AG04450 (cell line): Measurements from ENCODE around the gene EFCAB6. TPM values are rescaled to one million over a fixed set of nuclear protein-coding genes. Genes with fewer than 3 reads are reported as not detected.

Experiments
- CTCF ChIA-PET: fragments of 300-600, 350-600 bp; formaldehyde crosslinking; extraction: SDS; loops from one replicate; lab custom pipeline; 2022; ENCODE audit warnings: antibody characterized with exemption, inconsistent platforms; lab: Charles Lee
- POLR2A ChIA-PET: fragments of 350-600 bp; formaldehyde crosslinking; extraction: SDS; loops from one replicate; lab custom pipeline; 2021; ENCODE audit warnings: antibody characterized with exemption, inconsistent platforms; lab: Yijun Ruan, JAX
- DNase-seq: peaks from one replicate; pipeline ENCODE4 v3.0.0-alpha.2; 2011; ENCODE audit warnings: low read depth, low spot score
- H3K27ac ChIP-seq: one replicate; pipeline ENCODE4 v1.5.1; 2012; ENCODE audit warnings: low read depth, low read length, control low read depth
- H3K27me3 ChIP-seq: one replicate; pipeline ENCODE4 v1.6.0; 2012; ENCODE audit warnings: low read length; ENCODE audit not compliant: control insufficient read depth, insufficient read depth
- H3K4me3 ChIP-seq: 2 replicates; pipeline ENCODE4 v1.5.1; 2011; ENCODE audit warnings: mild to moderate bottlenecking, low read depth, low read length, control low read depth
- H3K9me3 ChIP-seq: 2 replicates; pipeline ENCODE4 v1.5.1; 2012; ENCODE audit warnings: low read length; ENCODE audit not compliant: control insufficient read depth, insufficient read depth
- polyA plus RNA-seq: library from polyadenylated mRNA; depleted of rRNA; stranded (reverse); fragments of >200 nt; gene quantifications from 2 replicates; pipeline ENCODE4 v1.2.3, GENCODE V29; 2011
- TF ChIP-seq, protein P1 (sequence below): IDR thresholded peaks from 2 replicates; pipeline ENCODE4 v1.5.1; 2011; ENCODE audit warnings: low read depth, low read length, control low read depth, inconsistent platforms

The EFCAB6 gene
- polyA plus RNA-seq, 1 experiment = 1.4 TPM

DNA sequence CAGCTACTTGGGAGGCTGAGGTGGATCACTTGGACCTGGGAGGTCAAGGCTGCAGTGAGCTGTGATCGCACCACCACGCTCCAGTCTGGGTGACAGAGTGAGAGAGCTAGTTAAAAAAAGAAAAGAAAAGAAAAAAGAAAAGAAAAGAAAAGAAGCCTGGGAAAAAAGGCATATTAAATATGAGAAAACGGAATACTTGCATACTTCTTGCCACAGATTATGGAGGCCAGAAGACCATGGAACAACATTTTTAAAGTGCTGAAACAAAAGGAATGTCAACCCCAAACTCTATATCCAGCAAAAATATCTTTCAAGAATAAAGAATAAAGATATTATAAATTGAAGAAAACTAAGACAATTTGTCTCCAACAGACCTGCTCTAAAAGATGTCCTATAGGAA lies 191.9 kb downstream of the EFCAB6 start:
- H3K4me3 ChIP-seq = no peak overlapping the region
- TF ChIP-seq, protein P1, sequence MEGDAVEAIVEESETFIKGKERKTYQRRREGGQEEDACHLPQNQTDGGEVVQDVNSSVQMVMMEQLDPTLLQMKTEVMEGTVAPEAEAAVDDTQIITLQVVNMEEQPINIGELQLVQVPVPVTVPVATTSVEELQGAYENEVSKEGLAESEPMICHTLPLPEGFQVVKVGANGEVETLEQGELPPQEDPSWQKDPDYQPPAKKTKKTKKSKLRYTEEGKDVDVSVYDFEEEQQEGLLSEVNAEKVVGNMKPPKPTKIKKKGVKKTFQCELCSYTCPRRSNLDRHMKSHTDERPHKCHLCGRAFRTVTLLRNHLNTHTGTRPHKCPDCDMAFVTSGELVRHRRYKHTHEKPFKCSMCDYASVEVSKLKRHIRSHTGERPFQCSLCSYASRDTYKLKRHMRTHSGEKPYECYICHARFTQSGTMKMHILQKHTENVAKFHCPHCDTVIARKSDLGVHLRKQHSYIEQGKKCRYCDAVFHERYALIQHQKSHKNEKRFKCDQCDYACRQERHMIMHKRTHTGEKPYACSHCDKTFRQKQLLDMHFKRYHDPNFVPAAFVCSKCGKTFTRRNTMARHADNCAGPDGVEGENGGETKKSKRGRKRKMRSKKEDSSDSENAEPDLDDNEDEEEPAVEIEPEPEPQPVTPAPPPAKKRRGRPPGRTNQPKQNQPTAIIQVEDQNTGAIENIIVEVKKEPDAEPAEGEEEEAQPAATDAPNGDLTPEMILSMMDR = no peak
- ChIA-PET POLR2A (no interaction called here), CTCF (no interaction called here)
- no peak overlapping the region for H3K27ac ChIP-seq
- peaks cover 5% of the 10 kb centered on the region for H3K9me3 ChIP-seq
- H3K27me3 ChIP-seq = no peaks in the 10 kb centered on the region
- no peak for DNase-seq

DNA sequence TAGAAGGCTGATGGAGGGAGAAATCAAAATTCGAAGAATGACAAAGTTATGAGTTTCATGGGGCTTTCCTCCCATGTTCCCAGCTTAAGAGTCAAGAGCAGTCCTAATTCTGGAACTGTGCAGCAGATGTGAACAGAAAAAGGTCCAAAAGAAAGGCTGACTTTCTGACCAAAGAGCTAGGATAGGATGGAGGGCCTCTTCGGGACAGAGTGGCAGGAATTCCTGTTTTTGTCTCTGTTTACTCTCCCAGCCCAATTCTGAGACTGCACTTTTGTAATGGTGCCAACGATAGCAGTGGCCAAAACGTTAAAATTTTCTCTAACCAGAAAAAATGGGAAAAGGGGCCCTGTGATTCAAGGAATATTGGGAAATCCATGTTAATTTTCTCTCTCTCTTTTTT lies 193.6 kb downstream of the EFCAB6 start:
- TF ChIP-seq, protein P1 = no peak
- Histone ChIP-seq H3K27me3 (no peaks in the 10 kb centered on the region), H3K9me3 (no peaks in the 10 kb centered on the region), H3K27ac (no peak overlapping the region), H3K4me3 (no peak overlapping the region)
- POLR2A ChIA-PET = no interaction called here
- no peak for DNase-seq
- CTCF ChIA-PET = no interaction called here

DNA sequence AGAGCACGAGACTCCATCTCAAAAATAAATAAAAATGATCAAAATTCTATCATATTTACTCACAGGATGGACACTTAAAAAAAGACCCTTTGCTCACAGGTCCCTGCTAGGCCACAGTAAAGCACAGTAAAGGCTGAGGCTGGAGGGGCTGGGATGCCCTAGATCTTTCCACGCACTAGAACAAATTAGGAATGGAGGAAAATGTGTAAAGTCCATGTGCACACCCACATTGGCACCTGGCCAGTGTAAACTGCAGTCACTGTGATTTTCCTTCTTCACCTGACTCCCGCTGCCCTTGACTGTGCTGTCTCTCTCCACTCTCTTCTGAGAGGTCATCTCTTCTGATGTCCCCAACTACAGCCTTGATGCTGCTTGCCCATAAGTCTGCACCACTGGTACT lies 195.5 kb downstream of the EFCAB6 start:
- DNase-seq = no peak
- no peaks in the 10 kb centered on the region for H3K9me3 ChIP-seq
- ChIA-PET CTCF (no interaction called here), POLR2A (no interaction called here)
- TF ChIP-seq, protein P1 = no peak
- no peak overlapping the region for H3K4me3 ChIP-seq
- no peaks in the 10 kb centered on the region for H3K27me3 ChIP-seq
- no peak overlapping the region for H3K27ac ChIP-seq

DNA sequence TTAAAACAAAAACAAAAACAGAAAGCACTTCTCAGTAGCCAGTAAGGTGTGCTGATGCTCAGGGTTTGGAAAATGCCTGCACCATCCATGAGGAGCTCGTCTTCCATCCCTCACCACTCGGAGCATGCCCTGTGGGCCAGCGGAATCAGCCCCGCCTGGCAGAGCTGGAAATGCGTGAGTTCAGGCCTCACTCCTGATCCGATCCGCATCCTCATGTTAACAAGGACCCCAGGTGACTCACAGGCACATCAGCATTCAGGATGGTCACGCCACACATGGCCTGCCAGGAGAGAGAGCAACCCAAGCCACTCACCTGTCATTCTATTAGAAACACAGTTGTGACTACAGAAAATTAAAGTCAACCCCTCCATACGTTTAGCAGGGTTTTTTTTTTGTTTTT lies 211.8 kb downstream of the EFCAB6 start:
- Histone ChIP-seq H3K27ac (no peak overlapping the region), H3K9me3 (peaks cover 6% of the 10 kb centered on the region), H3K4me3 (no peak overlapping the region), H3K27me3 (no peaks in the 10 kb centered on the region)
- DNase-seq = no peak
- TF ChIP-seq, protein P1 = no peak
- CTCF ChIA-PET = no interaction called here
- POLR2A ChIA-PET = no interaction called here

DNA sequence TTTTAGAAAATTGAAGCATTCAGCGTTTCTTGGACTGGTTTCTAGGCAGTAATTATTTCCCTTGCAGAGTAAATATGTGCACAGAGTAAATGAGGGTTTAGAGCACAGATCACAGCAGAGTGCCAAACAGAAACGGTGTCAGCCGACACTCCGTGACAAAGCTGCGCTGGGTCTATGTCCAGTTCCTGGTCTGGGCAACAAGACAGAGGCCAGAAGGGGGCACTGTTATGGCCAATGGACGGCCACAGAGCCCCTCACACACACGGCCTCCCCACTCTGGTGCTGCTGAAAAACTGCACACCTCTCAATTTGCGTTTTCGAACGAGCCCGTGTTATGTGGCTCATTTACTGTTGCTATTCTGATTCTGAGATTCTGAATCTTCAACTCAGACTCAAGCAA lies 219.6 kb downstream of the EFCAB6 start:
- DNase-seq = no peak
- Histone ChIP-seq H3K27me3 (no peaks in the 10 kb centered on the region), H3K4me3 (no peak overlapping the region), H3K9me3 (no peaks in the 10 kb centered on the region), H3K27ac (no peak overlapping the region)
- CTCF ChIA-PET = no interaction called here
- POLR2A ChIA-PET = no interaction called here
- TF ChIP-seq, protein P1 = peak; percentile 29
